CD4-positive, alpha-beta T cell treated with Interleukin-6 for 4 hours (primary cell): ENCODE data around the gene DEXI.
A peak's percentile ranks its signal among the peaks of the same experiment; 100 is the strongest.
"Not testable (repeated sequence)": the region's sequence is repeated elsewhere in the genome, so short reads cannot be mapped to it uniquely, and the experiment has no call there.

ENCODE experiments used
- DNase-seq: peaks from one replicate; pipeline ENCODE4 v3.0.0-alpha.2; 2020; ENCODE audit warnings: mixed read lengths

DEXI gene

GRCh38 chr16:10940501-10941079 is 1.7 kb downstream of the DEXI start:
- DNase-seq = no peak

- DNase-seq = no peak
These were observed 2.5 kb downstream of the DEXI start for GRCh38 chr16:10939649-10940234.

- DNase-seq = no peak
These were observed 3.2 kb downstream of the DEXI start for GRCh38 chr16:10938796-10939648.

DNA sequence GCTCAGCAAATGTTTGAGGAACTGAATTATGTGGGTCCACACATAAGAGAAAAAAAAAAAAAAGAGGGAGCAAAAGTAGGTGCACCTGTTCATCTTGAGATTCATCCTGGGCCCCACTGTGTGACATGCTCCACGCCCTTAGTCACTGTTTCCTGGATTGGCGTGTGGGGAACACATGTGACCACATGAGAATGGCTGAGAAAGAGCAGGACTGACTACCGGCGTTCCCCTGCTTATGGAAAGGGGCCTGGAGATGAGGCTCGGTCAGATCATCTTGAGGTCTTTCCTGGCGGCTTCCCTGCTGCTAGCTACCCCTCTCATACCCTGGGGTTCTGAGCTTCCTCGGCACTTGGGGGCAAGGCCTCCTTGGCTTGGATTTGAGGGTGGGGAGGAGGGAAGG is 3.9 kb downstream of the DEXI start:
- peak; percentile 42 for DNase-seq

- DNase-seq = peak; percentile 24
These were observed 5.0 kb downstream of the DEXI start for GRCh38 chr16:10937068-10937859.

DNA sequence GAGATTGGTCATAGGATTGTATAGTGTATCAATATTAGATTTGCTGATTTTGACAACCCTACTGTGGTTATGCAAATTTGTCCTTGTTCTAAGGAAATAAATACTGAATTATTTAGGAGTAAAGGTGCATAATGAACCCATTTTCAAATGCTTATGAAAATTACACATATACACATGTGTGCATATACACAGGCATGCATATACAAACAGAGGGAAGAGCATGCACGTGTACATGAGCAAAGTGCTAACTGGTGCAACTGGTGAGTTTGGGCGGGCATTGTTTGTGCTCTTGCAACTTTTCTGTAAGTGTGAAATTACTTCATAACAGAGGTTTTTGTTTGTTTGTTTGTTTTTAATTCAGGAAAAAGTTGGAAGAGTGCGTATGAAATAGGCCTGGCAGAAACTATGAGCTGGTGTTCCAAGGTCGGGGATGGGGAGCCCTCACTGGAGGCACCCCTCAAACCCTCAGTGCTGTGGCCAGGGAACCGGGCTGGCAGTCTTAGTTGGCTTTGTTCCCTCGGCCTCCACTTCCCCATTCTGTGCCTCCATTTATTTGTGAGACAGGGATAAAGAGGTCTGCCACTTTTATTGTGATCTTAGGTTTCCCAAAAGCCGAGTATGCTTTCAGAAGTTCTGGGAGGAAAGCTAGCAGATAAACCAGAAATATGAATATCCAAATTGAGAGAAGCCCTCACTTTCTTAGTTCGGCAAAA is 5.8 kb downstream of the DEXI start:
- DNase-seq = no peak

- no peak for DNase-seq
These were observed 6.9 kb downstream of the DEXI start for GRCh38 chr16:10935226-10935915.

DNA sequence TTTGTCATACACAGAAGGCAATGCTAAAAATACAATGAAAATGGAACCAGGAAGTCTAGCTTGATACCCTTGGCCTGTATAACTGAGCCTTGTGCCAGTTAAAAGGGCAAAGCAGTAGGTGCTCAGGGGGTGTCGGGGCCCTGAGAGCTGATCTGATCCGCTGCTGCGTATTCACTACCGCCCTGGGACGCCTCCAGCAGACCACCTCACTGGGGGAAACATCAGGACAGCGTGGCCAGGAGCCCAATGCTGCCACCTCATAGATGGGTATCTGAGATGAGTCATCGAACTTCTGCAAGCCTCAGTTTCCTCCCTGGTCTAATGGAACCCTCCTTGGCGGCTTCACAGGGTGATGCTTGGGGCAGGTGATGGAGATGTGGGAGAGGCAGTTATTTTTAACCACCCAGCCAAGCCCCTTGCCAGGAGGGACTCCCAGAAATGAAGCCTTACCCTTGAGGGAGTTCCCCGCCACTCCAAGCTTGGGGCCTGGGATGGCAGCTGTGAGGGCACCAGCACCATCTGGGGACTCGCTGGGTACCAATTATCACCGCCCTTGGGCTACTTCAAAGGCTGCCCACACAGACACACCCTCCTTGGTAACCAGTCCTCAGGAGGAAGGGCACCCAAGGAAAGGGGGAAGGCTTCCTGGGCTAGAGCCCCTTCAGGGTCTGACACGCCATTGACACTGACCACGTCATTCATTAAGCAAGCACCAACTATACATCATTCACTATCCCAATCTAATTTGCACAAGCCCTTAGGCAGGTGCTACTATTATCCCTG is 7.8 kb downstream of the DEXI start:
- DNase-seq = no peak

DNA sequence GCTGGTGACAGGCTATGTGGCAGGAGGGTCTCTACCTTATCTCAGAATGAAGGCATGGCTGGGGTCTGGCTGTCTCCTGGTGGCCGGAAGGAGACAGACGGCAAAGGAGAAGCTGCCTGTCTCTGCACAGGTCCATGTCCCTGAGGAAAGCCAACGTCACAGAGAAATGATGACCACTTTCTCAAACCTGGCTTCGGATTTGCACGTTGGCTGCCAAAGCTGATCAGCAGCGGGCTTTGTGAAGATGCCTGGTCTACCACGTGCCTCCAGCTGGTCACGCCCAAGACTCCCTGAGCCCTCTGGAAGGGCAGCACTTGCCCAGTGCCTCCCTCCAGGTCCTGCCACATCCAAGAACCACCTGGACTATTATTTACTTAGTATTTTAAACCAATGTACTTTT is 8.4 kb downstream of the DEXI start:
- no peak for DNase-seq

GRCh38 chr16:10932959-10933710 is 9.1 kb downstream of the DEXI start:
- DNase-seq = no peak

DNA sequence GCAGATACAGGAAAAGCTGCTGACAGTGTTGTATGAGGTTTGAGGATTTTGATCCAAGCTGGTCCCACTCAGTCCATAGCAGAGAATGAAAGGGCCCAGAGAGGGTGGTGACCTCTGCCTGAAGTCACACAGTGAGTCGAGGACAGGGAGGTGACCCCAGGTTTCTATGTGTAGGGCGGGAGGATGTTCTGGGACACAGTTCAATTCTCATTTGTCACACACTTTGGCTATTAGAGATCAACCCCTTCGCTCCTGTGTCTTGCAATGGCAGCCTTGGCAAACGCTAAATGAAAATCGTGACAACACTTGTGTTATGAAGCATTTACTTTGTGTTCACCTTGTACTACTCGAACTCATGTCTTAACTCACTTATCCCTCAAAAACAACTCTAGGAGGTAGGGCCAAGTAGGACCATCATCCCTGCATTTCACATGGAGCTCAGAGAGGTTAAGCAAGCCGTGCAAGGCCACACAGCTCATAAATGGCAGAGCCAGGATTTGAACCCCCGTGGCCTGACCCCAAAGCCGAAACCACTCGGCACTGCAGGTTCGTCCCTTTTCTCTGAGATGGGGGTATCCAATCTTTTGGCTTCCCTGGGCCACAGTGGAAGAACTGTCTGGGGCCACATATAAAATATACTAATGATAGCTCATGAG is 10.2 kb downstream of the DEXI start:
- no peak for DNase-seq

GRCh38 chr16:10931134-10931533 is 11.1 kb downstream of the DEXI start:
- DNase-seq = no peak

GRCh38 chr16:10930755-10931093 is 11.5 kb downstream of the DEXI start:
- DNase-seq = no peak

- DNase-seq = no peak
These were observed 12.2 kb downstream of the DEXI start for GRCh38 chr16:10929853-10930754.

- DNase-seq = not testable (repeated sequence)
These were observed 13.2 kb downstream of the DEXI start for GRCh38 chr16:10929097-10929496.

- no peak for DNase-seq
These were observed 14.7 kb downstream of the DEXI start for GRCh38 chr16:10927497-10928112.

- DNase-seq = no peak
These were observed 15.4 kb downstream of the DEXI start for GRCh38 chr16:10926867-10927266.

DNA sequence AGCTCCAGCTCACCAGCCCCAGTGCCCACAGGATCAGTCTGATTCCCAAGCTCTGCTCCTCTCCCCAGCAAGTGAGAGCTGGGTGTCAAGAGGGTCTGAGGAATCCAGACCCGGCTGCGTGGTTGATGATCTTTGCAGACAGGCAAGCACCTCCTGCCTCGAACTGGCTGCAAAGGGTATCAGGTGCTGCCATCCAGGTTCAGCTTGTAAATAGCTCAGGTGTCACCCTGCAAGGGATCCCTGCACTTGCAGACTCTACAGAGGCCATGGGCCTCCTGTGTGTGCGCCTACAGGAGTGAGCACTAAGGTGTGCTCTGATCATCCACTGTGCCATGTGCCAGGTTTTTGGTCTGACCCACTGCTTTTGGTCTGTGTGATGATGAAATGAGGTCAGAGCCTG is 16.2 kb downstream of the DEXI start:
- DNase-seq = no peak
